GM19324 (cell line): ENCODE results near the gene PCGF2.

Source experiments
- ATAC-seq: cut with Tn5 transposase; IDR thresholded peaks from one replicate; pipeline ENCODE4 v1.9.1; 2021; ENCODE audit warnings: mild to moderate bottlenecking, moderate library complexity; ENCODE audit not compliant: unreplicated experiment, low FRiP score

The PCGF2 gene

DNA sequence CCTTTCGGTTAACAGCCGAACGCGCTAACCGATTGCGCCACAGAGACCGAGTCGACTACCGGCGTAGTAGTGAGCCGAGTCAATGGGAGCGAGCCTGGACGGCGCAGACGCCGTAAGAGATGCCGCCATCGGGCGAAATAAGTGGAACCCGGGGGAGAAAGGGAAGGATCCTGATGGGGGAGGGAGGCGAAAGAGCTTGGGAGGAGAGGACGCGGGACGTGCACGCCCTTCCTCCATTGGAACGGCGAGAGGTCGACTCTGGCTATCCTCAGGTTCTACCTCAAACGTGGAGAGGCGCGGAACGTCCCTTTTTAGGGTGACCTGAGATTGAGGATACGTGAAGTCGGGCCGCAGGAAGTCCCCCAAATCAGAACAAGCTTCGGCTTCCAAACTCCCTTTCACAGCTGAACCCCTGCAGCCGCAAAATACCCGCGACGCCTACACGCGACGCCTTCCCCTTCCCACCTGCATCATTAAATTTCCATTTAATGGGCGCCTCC lies 3.7 kb upstream of the PCGF2 start:
- ATAC-seq: peak; percentile 28

- no peak for ATAC-seq
Observed at GRCh38 chr17:38751144-38751807, 3.1 kb upstream of the PCGF2 start.

GRCh38 chr17:38750312-38751121 lies 2.4 kb upstream of the PCGF2 start:
- ATAC-seq: no peak

DNA sequence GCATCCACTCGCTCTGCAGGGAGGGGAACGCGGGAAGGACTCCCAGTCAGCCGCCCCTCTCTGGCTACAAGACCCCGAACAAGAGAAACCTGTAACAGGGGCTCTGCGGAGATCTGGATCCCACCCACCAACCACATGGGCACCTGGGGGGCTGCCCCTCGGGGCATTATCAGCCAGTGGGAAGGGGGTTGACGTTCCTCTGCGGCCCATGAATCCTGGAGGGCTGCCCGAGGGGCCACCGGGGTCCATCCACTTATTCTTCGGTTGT lies 1.8 kb upstream of the PCGF2 start:
- no peak for ATAC-seq

DNA sequence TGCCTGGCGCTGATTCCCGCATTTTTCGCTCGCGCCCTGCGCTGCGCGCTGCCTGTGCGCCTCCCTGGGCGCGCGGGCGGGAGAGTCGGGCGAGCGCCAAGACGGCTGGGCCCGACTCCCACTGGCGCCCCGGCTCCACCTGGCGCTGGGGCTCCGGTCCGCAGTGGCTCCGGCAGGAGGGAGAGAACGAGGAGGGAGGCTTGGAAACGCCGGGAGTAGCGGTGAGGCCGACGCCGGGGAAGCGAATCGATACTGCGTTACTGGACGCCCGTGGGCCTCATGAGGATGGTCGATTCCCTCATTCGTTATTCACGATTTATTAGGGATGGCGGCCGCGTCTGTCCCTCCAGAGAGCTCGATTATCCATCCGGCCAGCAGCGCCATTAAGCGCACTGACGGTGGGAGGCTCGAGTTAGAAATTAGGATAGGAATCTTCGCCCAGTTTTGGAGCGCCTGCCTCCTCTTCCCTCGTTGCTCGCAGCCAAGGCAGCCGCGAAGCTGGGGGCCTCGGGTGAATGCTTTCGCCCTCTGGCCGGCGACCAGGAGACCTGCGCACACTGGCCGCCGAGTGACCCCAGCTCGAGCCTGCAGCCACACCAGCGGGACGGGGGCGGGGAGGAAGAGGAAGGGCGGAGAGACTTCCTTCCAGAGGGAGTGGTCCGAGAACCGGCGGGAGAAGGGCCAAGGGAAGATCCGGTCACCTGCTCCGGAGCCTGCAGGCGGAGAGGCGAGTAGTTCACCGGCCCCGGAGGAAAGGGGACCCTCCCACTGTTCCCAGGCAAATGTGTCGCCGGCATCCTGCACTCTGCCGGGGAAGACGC lies 1.3 kb upstream of the PCGF2 start:
- no peak for ATAC-seq

DNA sequence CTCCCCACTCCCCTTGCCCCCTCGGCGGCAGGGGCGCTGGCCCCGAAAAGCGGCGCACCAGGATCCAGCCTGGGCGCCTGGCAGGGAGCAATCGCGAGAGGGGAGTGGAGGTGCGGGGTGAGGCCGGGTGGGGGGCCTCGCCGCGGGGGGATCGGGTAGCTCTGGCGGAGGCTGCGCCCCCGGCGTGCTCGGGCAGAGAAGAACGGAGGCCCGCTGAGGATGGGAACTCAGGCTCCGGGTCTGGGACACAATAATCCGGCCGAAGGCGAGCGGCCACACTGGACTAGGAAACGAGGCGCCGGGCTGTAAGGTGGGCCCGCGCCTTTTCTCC lies 721 bp upstream of the PCGF2 start:
- no peak for ATAC-seq

- no peak for ATAC-seq
Observed at GRCh38 chr17:38747463-38748148, 530 bp downstream of the PCGF2 start.

DNA sequence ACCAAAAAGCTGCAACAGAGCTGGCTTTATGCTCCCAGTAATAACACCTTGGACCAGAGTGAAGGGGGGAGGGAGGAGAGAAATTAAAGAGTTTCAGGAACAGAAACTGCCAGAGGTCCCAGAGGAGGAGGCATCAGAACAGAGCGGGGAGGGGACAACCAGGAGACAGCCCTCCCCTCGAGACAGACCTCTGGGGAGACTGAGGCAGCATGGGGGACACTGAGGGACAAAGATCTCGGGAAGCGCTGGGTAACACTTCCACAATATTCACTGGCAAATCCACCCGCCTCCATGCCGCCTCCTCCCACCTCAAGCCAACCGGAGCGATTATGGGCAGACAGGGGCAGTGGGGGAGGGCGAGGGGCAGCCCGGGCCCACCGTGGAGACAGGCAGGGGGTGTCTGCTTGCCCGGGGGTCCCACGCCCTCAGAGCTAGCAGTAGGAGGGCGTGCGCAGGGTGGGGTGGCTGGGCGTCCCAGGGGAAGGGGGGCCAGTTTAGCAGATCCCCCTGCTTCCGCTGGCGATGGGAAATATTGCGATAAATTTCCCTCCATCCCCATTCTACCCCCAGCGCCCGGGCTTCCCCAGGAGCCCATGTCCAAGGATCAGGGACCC lies 1.2 kb downstream of the PCGF2 start:
- no peak for ATAC-seq

- ATAC-seq: no peak
Observed at GRCh38 chr17:38746004-38746848, 1.9 kb downstream of the PCGF2 start.

- no peak for ATAC-seq
Observed at GRCh38 chr17:38745545-38745944, 2.6 kb downstream of the PCGF2 start.

- no peak for ATAC-seq
Observed at GRCh38 chr17:38743556-38744171, 4.5 kb downstream of the PCGF2 start.

GRCh38 chr17:38742411-38743308 lies 5.5 kb downstream of the PCGF2 start:
- ATAC-seq: no peak

DNA sequence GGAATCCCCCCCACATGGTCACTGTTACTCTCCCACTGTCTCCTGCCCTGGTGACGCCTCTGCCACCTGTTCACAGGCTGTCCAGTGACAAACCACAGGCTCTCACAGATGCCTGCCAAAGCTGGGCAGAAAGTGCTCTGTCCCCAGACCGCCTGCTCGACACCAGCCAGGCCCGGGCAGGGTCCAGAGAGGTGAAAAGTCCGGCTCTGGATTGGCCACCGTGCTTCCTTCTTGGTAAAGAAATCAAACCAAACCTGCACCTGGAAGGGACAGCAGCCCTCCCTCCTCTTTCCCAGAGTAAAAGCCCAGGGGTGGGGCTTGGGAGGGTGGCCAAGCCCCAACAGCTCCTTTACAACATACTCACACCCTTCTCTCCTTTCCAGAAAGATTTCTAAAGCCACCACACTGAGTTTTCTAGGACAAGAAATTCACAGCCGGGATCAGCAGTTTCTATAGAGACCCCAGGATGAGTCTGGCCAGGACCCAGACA lies 6.2 kb downstream of the PCGF2 start:
- ATAC-seq: no peak

DNA sequence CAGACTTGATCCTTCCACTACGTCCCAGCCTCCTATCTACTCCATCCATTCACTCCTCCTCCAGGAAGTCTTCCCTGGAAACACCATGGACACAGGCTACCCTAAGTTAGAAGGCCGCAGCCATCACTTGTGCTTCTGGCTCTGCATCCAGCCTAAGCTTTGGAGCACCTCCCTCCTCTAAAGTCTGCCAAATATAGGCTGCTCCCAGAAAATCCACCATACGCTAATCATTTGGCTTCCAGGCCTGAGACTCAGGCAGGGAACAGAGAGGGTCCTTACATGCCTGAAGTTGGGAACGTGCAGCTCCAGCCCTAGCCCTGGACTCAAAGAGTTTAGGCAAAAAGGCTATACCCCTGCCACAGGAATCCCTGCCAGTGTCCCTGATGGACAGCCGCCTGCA lies 6.7 kb downstream of the PCGF2 start:
- no peak for ATAC-seq

GRCh38 chr17:38740806-38741205 lies 7.3 kb downstream of the PCGF2 start:
- no peak for ATAC-seq

DNA sequence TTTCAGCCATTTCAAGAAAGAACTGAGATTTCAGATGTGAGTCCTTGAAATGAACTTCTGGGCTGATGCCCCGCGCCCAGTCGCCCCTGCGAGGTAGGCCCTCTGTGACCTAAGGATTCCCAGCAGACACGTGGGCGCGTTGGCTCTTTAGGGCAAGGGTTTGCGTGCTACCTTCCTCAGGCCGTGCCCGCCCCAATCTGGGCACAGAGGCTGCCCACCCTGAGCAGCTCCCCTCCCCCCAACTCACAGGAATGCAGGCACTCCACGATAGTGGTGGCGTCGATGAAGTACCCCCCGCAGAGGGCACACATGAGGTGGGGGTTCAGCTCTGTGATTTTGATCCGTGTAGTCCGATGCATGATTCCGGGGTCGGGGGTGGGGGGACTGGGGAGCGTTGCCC lies 8.1 kb downstream of the PCGF2 start:
- no peak for ATAC-seq

GRCh38 chr17:38739305-38739704 lies 8.8 kb downstream of the PCGF2 start:
- ATAC-seq: no peak

GRCh38 chr17:38738686-38739085 lies 9.4 kb downstream of the PCGF2 start:
- ATAC-seq: no peak
